ENCODE results near the gene MEFV. TPM values are rescaled to one million over a fixed set of nuclear protein-coding genes. Genes with fewer than 3 reads are reported as not detected.

Gene MEFV
- total and polyA plus RNA-seq, 2 of the 13 experiments (the other 11 are each of a cell fraction or from before 2014, with no cell fraction given): 0.22 TPM; not detected in 1

DNA sequence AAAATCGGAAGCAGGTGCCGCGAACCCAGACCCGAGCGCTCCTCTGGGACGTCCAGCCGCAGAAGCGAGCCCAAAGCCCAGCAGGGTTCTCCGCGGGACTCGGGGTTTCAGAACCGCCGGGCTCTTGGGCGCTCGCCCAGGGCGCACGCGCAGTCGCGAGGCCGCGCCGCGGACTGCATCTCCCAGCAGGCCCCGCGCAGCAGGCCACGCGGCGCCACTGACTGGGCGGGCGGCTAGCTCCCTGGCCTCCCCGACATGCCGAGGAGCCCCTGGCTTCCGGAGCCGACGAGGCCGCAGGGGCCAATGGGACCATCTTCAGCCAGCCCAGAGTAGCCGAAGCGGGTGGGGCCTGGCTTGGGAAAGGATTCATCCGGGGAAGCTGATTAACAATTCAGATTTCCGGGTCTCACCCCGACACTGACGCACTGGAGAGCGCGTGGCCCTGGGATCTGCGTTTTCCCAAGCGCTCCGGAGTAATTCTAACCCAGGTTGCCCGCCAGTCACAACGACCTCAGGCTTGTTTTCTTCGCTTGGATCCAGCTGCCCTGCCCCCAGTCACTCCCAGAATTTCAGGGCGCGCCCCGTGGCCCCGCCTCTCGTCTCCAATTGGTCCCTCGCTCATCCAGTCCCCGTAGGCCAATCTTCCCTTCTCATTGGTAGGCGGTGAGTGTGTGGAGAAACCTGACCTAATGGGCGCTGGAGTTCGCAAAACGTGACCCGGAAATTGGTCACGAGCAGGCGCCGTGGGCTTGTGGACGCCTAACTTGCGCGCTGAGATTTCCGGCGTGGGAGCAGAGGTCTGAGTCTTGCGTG is 26.5 kb upstream of the MEFV start, which contains the start of gene ZNF263 (continued):
- TF ChIP-seq ZNF274 (CRISPR knock-in tag; IDR thresholded peaks at IDR 0.05): peak; percentile 60; the same call in 1 of the 2 replicates
- peak; percentile 50; the same call in 1 of the 2 replicates for TF ChIP-seq PAX8 (CRISPR knock-in tag; IDR thresholded peaks at IDR 0.05; ENCODE audit: borderline replicate concordance)
- TF ChIP-seq ZNF280D (CRISPR knock-in tag; IDR thresholded peaks at IDR 0.05): no peak
- TF ChIP-seq, protein P1, sequence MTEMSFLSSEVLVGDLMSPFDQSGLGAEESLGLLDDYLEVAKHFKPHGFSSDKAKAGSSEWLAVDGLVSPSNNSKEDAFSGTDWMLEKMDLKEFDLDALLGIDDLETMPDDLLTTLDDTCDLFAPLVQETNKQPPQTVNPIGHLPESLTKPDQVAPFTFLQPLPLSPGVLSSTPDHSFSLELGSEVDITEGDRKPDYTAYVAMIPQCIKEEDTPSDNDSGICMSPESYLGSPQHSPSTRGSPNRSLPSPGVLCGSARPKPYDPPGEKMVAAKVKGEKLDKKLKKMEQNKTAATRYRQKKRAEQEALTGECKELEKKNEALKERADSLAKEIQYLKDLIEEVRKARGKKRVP (CRISPR knock-in tag; IDR thresholded peaks at IDR 0.05): peak in 1 of 2 experiments; percentile 32; a peak in 1 of 4 replicates
- TF ChIP-seq ZNF235 (CRISPR knock-in tag; IDR thresholded peaks at IDR 0.05; ENCODE audit: borderline replicate concordance): 0 out of 2 replicates have a peak, but pooled peaks have one; percentile 84
- TF ChIP-seq SIN3A (IDR thresholded peaks at IDR 0.05; ENCODE audit: borderline replicate concordance, low read depth, low read length): peak; percentile 56; the same call in 1 of the 2 replicates
- peak; percentile 63; the same call in 1 of the 2 replicates for TF ChIP-seq HOXA3 (CRISPR knock-in tag; IDR thresholded peaks at IDR 0.05)
- peak; percentile 53; the same call in 1 of the 2 replicates for TF ChIP-seq CAMTA2 (CRISPR knock-in tag; IDR thresholded peaks at IDR 0.05; ENCODE audit: borderline replicate concordance)
- peak; percentile 83 for TF ChIP-seq USF2 (IDR thresholded peaks at IDR 0.05; ENCODE audit: low read depth, low read length)
- TF ChIP-seq USF2 (CRISPR knock-in tag; IDR thresholded peaks at IDR 0.05; ENCODE audit: borderline replicate concordance): peak; percentile 87; the same call in 1 of the 2 replicates
- no peak for TF ChIP-seq GRHL1 (CRISPR knock-in tag; conservative IDR thresholded peaks at IDR 0.05)
- TF ChIP-seq, protein P2, sequence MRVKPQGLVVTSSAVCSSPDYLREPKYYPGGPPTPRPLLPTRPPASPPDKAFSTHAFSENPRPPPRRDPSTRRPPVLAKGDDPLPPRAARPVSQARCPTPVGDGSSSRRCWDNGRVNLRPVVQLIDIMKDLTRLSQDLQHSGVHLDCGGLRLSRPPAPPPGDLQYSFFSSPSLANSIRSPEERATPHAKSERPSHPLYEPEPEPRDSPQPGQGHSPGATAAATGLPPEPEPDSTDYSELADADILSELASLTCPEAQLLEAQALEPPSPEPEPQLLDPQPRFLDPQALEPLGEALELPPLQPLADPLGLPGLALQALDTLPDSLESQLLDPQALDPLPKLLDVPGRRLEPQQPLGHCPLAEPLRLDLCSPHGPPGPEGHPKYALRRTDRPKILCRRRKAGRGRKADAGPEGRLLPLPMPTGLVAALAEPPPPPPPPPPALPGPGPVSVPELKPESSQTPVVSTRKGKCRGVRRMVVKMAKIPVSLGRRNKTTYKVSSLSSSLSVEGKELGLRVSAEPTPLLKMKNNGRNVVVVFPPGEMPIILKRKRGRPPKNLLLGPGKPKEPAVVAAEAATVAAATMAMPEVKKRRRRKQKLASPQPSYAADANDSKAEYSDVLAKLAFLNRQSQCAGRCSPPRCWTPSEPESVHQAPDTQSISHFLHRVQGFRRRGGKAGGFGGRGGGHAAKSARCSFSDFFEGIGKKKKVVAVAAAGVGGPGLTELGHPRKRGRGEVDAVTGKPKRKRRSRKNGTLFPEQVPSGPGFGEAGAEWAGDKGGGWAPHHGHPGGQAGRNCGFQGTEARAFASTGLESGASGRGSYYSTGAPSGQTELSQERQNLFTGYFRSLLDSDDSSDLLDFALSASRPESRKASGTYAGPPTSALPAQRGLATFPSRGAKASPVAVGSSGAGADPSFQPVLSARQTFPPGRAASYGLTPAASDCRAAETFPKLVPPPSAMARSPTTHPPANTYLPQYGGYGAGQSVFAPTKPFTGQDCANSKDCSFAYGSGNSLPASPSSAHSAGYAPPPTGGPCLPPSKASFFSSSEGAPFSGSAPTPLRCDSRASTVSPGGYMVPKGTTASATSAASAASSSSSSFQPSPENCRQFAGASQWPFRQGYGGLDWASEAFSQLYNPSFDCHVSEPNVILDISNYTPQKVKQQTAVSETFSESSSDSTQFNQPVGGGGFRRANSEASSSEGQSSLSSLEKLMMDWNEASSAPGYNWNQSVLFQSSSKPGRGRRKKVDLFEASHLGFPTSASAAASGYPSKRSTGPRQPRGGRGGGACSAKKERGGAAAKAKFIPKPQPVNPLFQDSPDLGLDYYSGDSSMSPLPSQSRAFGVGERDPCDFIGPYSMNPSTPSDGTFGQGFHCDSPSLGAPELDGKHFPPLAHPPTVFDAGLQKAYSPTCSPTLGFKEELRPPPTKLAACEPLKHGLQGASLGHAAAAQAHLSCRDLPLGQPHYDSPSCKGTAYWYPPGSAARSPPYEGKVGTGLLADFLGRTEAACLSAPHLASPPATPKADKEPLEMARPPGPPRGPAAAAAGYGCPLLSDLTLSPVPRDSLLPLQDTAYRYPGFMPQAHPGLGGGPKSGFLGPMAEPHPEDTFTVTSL (CRISPR knock-in tag; IDR thresholded peaks at IDR 0.05; ENCODE audit: borderline replicate concordance): no peak
- TF ChIP-seq ZMYM4 (CRISPR knock-in tag; IDR thresholded peaks at IDR 0.05): peak; percentile 38
